HEK293 (cell line): Measurements from ENCODE around the gene SLC35F2.

Experiments
- CTCF ChIA-PET: fragments of 350-600 bp; formaldehyde crosslinking; extraction: SDS; loops from one replicate; lab custom pipeline; 2021; ENCODE audit warnings: antibody characterized with exemption; lab: Yijun Ruan, JAX
- POLR2A ChIA-PET: fragments of 300-600 bp; formaldehyde crosslinking; extraction: SDS; loops from one replicate; lab custom pipeline; 2020; ENCODE audit warnings: antibody characterized with exemption, inconsistent platforms; lab: Yijun Ruan, JAX
- H3K27ac ChIP-seq: fragments of 200-500 bp; sonication (Bioruptor generic); 2 replicates; pipeline ENCODE4 v1.5.1; 2014; ENCODE audit warnings: low read depth, low read length, control low read depth, inconsistent platforms; ENCODE audit errors: extremely low read depth
- H3K36me3 ChIP-seq, 2 experiments: fragments of 200-500 bp in 1 of 2; sonication (Bioruptor generic) in 1 of 2; 1 replicate in 1 of 2; 2 replicates in 1 of 2; pipeline ENCODE4 v1.5.1; 2014 to 2017; ENCODE audit warnings: inconsistent platforms in 2 of 2, low read length in 2 of 2; ENCODE audit not compliant: control insufficient read depth in 2 of 2, insufficient read depth in 1 of 2
- H3K4me1 ChIP-seq: fragments of 200-500 bp; sonication (Bioruptor generic); 2 replicates; pipeline ENCODE4 v1.5.1; 2014; ENCODE audit warnings: mild to moderate bottlenecking, low read length, inconsistent platforms; ENCODE audit not compliant: control insufficient read depth, insufficient read depth
- H3K4me3 ChIP-seq: 2 replicates; pipeline ENCODE4 v1.5.1; 2011; ENCODE audit warnings: low read depth, mild to moderate bottlenecking, control low read depth, low read length, moderate library complexity
- H3K9me3 ChIP-seq: fragments of 200-500 bp; sonication (Bioruptor generic); 2 replicates; pipeline ENCODE4 v1.5.1; 2014; ENCODE audit warnings: low read depth, low read length, inconsistent platforms; ENCODE audit not compliant: control insufficient read depth, insufficient read depth
- GLIS2 ChIP-seq: fragments of 450-650 bp; formaldehyde crosslinking; IDR thresholded peaks from 2 replicates; pipeline ENCODE4 v1.5.1; 2016; ENCODE audit warnings: missing biosample characterization, missing genetic modification characterization
- IKZF3 ChIP-seq: fragments of 450-650 bp; IDR thresholded peaks from 2 replicates; pipeline ENCODE4 v1.5.0; 2018; ENCODE audit warnings: missing biosample characterization, mild to moderate bottlenecking, missing genetic modification characterization, moderate library complexity
- KLF1 ChIP-seq: fragments of 450-650 bp; formaldehyde crosslinking; IDR thresholded peaks from 2 replicates; pipeline ENCODE4 v1.5.1; 2016; ENCODE audit warnings: missing biosample characterization, missing genetic modification characterization
- PRDM1 ChIP-seq: fragments of 450-650 bp; formaldehyde crosslinking; IDR thresholded peaks from 2 replicates; pipeline ENCODE4; 2016; ENCODE audit warnings: missing biosample characterization, missing genetic modification characterization
- SP2 ChIP-seq: fragments of 450-650 bp; formaldehyde crosslinking; IDR thresholded peaks from 2 replicates; pipeline ENCODE4 v1.5.1; 2016; ENCODE audit warnings: missing biosample characterization, missing genetic modification characterization
- SP3 ChIP-seq: fragments of 450-650 bp; formaldehyde crosslinking; IDR thresholded peaks from 2 replicates; pipeline ENCODE4 v1.5.1; 2016; ENCODE audit warnings: missing biosample characterization, missing genetic modification characterization
- ZBTB20 ChIP-seq: fragments of 450-650 bp; formaldehyde crosslinking; IDR thresholded peaks from 2 replicates; pipeline ENCODE4 v1.5.1; 2016; ENCODE audit warnings: missing biosample characterization, missing genetic modification characterization
- ZIC2 ChIP-seq: fragments of 450-650 bp; formaldehyde crosslinking; IDR thresholded peaks from 2 replicates; pipeline ENCODE4 v1.5.1; 2016; ENCODE audit warnings: missing biosample characterization, missing genetic modification characterization
- ZNF24 ChIP-seq: fragments of 450-650 bp; formaldehyde crosslinking; IDR thresholded peaks from 2 replicates; pipeline ENCODE4 v1.5.1; 2016; ENCODE audit warnings: missing biosample characterization, missing genetic modification characterization
- ZNF266 ChIP-seq: fragments of 450-650 bp; formaldehyde crosslinking; IDR thresholded peaks from 2 replicates; pipeline ENCODE4 v1.5.1; 2016; ENCODE audit warnings: missing biosample characterization, missing genetic modification characterization, low read depth
- ZNF366 ChIP-seq: fragments of 450-650 bp; formaldehyde crosslinking; conservative IDR thresholded peaks from 2 replicates; pipeline ENCODE4 v1.5.1; 2016; ENCODE audit warnings: missing biosample characterization, missing genetic modification characterization
- ZNF426 ChIP-seq: fragments of 450-650 bp; formaldehyde crosslinking; IDR thresholded peaks from 2 replicates; pipeline ENCODE4 v1.5.1; 2017; ENCODE audit warnings: missing biosample characterization, missing genetic modification characterization, mild to moderate bottlenecking, inconsistent platforms, moderate library complexity
- ZNF501 ChIP-seq: fragments of 450-650 bp; formaldehyde crosslinking; IDR thresholded peaks from 2 replicates; pipeline ENCODE4 v1.5.1; 2016; ENCODE audit warnings: missing biosample characterization, missing genetic modification characterization
- ZNF521 ChIP-seq: fragments of 450-650 bp; formaldehyde crosslinking; IDR thresholded peaks from 2 replicates; pipeline ENCODE4 v1.5.1; 2017; ENCODE audit warnings: missing biosample characterization, mild to moderate bottlenecking, missing genetic modification characterization
- ZNF670 ChIP-seq: fragments of 450-650 bp; formaldehyde crosslinking; IDR thresholded peaks from 2 replicates; pipeline ENCODE4 v1.5.1; 2016; ENCODE audit warnings: missing biosample characterization, missing genetic modification characterization, low read depth
- ZNF830 ChIP-seq: fragments of 450-650 bp; IDR thresholded peaks from 2 replicates; pipeline ENCODE4 v1.5.0; 2018; ENCODE audit warnings: missing biosample characterization, missing genetic modification characterization, low read depth, mild to moderate bottlenecking, moderate library complexity
- TF ChIP-seq, protein P1 (sequence below): fragments of 450-650 bp; formaldehyde crosslinking; IDR thresholded peaks from 2 replicates; pipeline ENCODE4 v1.5.1; 2016; ENCODE audit warnings: missing biosample characterization, missing genetic modification characterization
- TF ChIP-seq, protein P2 (sequence below): fragments of 450-650 bp; formaldehyde crosslinking; IDR thresholded peaks from 2 replicates; pipeline ENCODE4 v1.5.1; 2016; ENCODE audit warnings: missing biosample characterization, missing genetic modification characterization
- TF ChIP-seq, protein P3 (sequence below): fragments of 450-650 bp; formaldehyde crosslinking; IDR thresholded peaks from 2 replicates; pipeline ENCODE4 v1.5.1; 2017; ENCODE audit warnings: missing biosample characterization, missing genetic modification characterization

The SLC35F2 gene

DNA sequence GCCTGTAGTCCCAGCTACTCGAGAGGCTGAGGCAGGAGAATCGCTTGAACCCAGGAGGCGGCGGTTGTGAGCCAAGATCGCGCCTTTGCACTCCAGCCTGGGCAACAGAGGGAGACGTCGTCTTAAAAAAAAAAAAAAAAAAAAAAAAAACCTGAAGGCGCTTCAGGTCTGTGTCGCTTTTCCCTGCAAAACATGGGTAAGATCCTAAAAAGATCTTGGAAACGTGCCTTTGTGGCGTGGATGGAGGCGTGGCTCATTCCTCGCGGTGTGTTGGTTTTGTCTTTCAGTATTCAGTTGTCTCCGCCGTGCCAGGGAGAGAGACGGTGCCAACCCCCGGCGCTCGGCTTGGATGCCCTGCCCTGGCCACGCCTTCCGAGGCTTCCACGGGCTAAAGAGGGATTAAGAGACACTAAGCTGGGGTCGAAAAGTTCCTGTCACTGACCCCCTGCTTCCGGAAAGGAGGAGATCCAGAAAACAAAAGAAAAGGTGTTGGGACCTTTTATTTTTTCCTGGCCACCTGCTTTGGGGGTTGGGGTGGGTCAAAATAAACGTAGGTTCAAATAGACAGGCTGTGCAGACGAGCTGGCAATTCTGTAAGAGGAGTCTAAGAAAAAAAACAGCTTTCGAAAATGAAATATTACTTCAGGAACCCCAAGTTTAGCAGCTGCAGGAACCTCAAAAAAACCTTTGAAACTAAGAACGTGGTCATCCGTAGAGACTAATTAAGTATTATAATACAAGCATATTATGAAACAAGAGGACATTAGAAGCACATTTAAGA is 1.1 kb upstream of the SLC35F2 start (continued):
- TF ChIP-seq, protein P1, sequence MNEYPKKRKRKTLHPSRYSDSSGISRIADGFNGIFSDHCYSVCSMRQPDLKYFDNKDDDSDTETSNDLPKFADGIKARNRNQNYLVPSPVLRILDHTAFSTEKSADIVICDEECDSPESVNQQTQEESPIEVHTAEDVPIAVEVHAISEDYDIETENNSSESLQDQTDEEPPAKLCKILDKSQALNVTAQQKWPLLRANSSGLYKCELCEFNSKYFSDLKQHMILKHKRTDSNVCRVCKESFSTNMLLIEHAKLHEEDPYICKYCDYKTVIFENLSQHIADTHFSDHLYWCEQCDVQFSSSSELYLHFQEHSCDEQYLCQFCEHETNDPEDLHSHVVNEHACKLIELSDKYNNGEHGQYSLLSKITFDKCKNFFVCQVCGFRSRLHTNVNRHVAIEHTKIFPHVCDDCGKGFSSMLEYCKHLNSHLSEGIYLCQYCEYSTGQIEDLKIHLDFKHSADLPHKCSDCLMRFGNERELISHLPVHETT (tag by site-specific recombination): no peak
- TF ChIP-seq ZBTB20 (tag by site-specific recombination) (peak; percentile 33; the same call in 1 of the 2 replicates), ZNF266 (tag by site-specific recombination) (no peak), ZNF670 (tag by site-specific recombination) (no peak), KLF1 (tag by site-specific recombination) (0 out of 2 replicates have a peak, but pooled peaks have one; percentile 10), GLIS2 (tag by site-specific recombination) (0 out of 2 replicates have a peak, but pooled peaks have one; percentile 7), ZNF521 (no peak), ZNF24 (no peak)
- TF ChIP-seq, protein P2, sequence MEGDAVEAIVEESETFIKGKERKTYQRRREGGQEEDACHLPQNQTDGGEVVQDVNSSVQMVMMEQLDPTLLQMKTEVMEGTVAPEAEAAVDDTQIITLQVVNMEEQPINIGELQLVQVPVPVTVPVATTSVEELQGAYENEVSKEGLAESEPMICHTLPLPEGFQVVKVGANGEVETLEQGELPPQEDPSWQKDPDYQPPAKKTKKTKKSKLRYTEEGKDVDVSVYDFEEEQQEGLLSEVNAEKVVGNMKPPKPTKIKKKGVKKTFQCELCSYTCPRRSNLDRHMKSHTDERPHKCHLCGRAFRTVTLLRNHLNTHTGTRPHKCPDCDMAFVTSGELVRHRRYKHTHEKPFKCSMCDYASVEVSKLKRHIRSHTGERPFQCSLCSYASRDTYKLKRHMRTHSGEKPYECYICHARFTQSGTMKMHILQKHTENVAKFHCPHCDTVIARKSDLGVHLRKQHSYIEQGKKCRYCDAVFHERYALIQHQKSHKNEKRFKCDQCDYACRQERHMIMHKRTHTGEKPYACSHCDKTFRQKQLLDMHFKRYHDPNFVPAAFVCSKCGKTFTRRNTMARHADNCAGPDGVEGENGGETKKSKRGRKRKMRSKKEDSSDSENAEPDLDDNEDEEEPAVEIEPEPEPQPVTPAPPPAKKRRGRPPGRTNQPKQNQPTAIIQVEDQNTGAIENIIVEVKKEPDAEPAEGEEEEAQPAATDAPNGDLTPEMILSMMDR (tag by site-specific recombination): 0 out of 2 replicates have a peak, but pooled peaks have one; percentile 26

DNA sequence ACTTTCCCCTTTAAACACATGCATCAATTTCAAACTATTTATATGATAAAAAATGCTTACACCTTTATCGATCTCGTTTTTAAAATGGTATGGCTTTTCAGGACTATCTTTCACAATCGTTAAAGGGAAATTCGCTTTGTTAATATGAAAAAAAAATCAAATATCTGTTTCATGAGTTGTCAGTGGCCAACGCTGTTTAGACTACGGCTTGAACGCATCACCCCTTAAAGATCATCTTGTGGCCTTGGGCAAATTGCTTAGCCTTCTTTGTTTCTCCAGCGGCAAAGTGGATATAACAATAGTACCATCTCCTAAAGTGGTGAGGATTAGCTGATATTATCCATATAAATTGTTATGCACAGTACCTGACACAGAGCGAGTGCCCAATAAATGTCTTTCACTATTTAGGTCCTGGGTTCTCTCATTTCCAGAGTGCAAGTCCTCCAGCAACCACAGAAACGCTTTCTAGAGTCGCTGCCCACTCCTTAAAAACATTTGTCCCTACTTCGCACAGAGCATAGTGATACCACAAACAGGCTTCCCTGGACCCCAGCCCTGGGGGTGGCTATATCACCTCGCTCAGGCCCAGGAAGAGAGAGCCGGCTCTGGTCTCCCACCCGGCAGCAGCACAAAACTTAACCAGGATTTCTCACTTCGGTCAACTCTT is 904 bp downstream of the SLC35F2 start:
- H3K9me3 ChIP-seq: no peaks in the 10 kb centered on the region
- no peak overlapping the region; the same call in 1 of the 2 replicates for H3K27ac ChIP-seq
- H3K36me3 ChIP-seq: no peaks in the 10 kb centered on the region
- ChIA-PET POLR2A (no interaction called here), CTCF (no interaction called here)
- peak overlapping the region; percentile 86 for H3K4me3 ChIP-seq
- no peaks in the 10 kb centered on the region; the same call in 1 of the 2 replicates for H3K4me1 ChIP-seq
- peak; percentile 12; the same call in 1 of the 2 replicates for TF ChIP-seq ZBTB20 (tag by site-specific recombination)
- no peak for TF ChIP-seq ZNF830 (tag by site-specific recombination)
- TF ChIP-seq PRDM1: peak; percentile 4; the same call in 1 of the 2 replicates
- TF ChIP-seq, all 188 proteins: peak for 2

DNA sequence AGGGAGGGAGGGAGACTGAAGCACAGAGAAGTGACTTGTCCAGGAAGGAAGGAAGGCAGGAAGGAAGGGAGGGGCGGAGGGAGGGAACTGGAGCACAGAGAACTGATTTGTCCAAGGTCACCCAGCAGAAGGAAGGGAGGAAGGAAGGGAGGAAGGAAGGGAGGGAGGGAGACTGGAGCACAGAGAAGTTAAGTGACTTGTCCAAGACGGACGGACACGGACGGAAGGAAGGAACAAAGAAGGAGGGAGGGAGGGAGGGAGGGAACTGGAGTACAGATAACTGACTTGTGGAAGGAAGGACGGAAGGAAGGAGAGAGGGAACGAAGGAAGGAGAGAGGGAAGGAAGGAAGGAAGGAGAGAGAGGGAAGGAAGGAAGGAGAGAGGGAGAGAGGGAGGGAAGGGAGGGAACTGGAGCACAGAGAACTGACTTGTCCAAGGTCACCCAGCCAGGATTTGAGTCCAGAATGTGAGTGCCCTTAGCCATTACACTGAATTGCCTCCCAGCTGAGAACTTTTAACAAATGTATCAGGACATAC is 1.5 kb downstream of the SLC35F2 start:
- ChIA-PET POLR2A (no interaction called here), CTCF (no interaction called here)
- TF ChIP-seq ZNF501 (tag by site-specific recombination): no peak
- peak; percentile 99 for TF ChIP-seq ZNF366 (tag by site-specific recombination)
- TF ChIP-seq, protein P3, sequence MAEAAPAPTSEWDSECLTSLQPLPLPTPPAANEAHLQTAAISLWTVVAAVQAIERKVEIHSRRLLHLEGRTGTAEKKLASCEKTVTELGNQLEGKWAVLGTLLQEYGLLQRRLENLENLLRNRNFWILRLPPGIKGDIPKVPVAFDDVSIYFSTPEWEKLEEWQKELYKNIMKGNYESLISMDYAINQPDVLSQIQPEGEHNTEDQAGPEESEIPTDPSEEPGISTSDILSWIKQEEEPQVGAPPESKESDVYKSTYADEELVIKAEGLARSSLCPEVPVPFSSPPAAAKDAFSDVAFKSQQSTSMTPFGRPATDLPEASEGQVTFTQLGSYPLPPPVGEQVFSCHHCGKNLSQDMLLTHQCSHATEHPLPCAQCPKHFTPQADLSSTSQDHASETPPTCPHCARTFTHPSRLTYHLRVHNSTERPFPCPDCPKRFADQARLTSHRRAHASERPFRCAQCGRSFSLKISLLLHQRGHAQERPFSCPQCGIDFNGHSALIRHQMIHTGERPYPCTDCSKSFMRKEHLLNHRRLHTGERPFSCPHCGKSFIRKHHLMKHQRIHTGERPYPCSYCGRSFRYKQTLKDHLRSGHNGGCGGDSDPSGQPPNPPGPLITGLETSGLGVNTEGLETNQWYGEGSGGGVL (tag by site-specific recombination): 0 out of 2 replicates have a peak, but pooled peaks have one; percentile 4
- peak; percentile 31; the same call in 1 of the 2 replicates for TF ChIP-seq IKZF3 (tag by site-specific recombination)
- TF ChIP-seq PRDM1: peak; percentile 82
- no peak for TF ChIP-seq ZIC2 (tag by site-specific recombination)
- TF ChIP-seq SP2: peak; percentile 93
- no peak for TF ChIP-seq ZNF426 (tag by site-specific recombination)
- TF ChIP-seq SP3 (tag by site-specific recombination): peak; percentile 77
- H3K27ac ChIP-seq: no peak overlapping the region
- H3K4me3 ChIP-seq: no peak overlapping the region
- H3K9me3 ChIP-seq: no peaks in the 10 kb centered on the region
- H3K4me1 ChIP-seq: no peaks in the 10 kb centered on the region; the same call in 1 of the 2 replicates
- H3K36me3 ChIP-seq: no peaks in the 10 kb centered on the region
